Heart right ventricle (tissue), 16 donors: ENCODE results near the gene ECT2L. TPM values are rescaled to one million over a fixed set of nuclear protein-coding genes. Genes with fewer than 3 reads are reported as not detected.

ENCODE experiments used
- ATAC-seq, 8 donors: fragments of 200-7000 bp; cut with Tn5 transposase; one replicate each; pipeline ENCODE4 v1.9.1; 2020; ENCODE audit warnings: mild to moderate bottlenecking in 8 of 8, moderate library complexity in 8 of 8, moderate number of reproducible peaks in 1 of 8
- DNase-seq, 2 donors: peaks; one replicate each; pipeline ENCODE4 v3.0.0-alpha.2; 2020
- H3K27ac ChIP-seq, 10 donors: fragments of 200-600 bp; sonication (generic) in 2 of 10; one replicate each; pipeline versions ENCODE4 v1.5.0 to v1.8.0; 2020 to 2022; ENCODE audit warnings: mild to moderate bottlenecking in 3 of 10
- H3K27me3 ChIP-seq, 7 donors: fragments of 200-600 bp; one replicate each; pipeline ENCODE4 v1.8.0; 2021 to 2022; ENCODE audit warnings: mild to moderate bottlenecking in 2 of 7
- H3K36me3 ChIP-seq, 9 donors: fragments of 200-600 bp; sonication (generic) in 1 of 9; one replicate each; pipeline versions ENCODE4 v1.5.0 to v1.8.0; 2020 to 2022; ENCODE audit warnings: mild to moderate bottlenecking in 2 of 9
- H3K4me1 ChIP-seq, 9 donors: fragments of 200-600 bp; sonication (generic) in 1 of 9; one replicate each; pipeline versions ENCODE4 v1.5.0 to v1.8.0; 2020 to 2022; ENCODE audit warnings: mild to moderate bottlenecking in 4 of 9
- H3K4me3 ChIP-seq, 10 donors: fragments of 200-600 bp; sonication (generic) in 2 of 10; one replicate each; pipeline versions ENCODE4 v1.5.0 to v1.8.0; 2020 to 2022; ENCODE audit warnings: mild to moderate bottlenecking in 7 of 10, moderate library complexity in 2 of 10
- H3K9me3 ChIP-seq, 11 donors: fragments of 200-600 bp in 10 of 11; sonication (generic) in 2 of 11; one replicate each; pipeline versions ENCODE4 v1.5.0 to v1.8.0; 2013 to 2022; ENCODE audit warnings: mild to moderate bottlenecking in 2 of 11, control low read depth in 1 of 11, moderate library complexity in 1 of 11
- CTCF ChIP-seq, 9 donors: fragments of 200-600 bp; sonication (generic) in 2 of 9; IDR thresholded peaks; one replicate each; pipeline versions ENCODE4 v1.5.0 to v1.8.0; 2021 to 2022; ENCODE audit warnings: antibody characterized with exemption in 9 of 9, mild to moderate bottlenecking in 5 of 9, moderate library complexity in 1 of 9
- WGBS, 2 donors: extraction: QIAGEN DNeasy Blood & Tissue Kit; methylation state at CpG; one replicate each; pipeline ENCODE4 v1.1.7; 2013; ENCODE audit warnings: inconsistent platforms in 1 of 2; 5-methylcytosine and 5-hydroxymethylcytosine counted together
- intact Hi-C, 10 donors: fragments of 100-400 bp; cut with DNase I; formaldehyde crosslinking; loops; one replicate each; pipeline versions ENCODE4 v1.11.1 to v1.14.2; 2022
- polyA plus RNA-seq, 2 donors: library from polyadenylated mRNA; stranded (reverse); fragments of 200-250 nt; gene quantifications; one replicate each; pipeline ENCODE4 v1.2.3, GENCODE V29; 2013
- total RNA-seq, 10 donors: library from RNA; stranded (reverse); fragmentation: NEBNext Ultra II Directional in 3 of 10; extraction: Animal tissue kit (Norgen Biotek cat#: 25700) in 3 of 10; gene quantifications; one replicate each; pipeline versions ENCODE4 v1.2.1 to v1.2.4, GENCODE V29; 2021 to 2023
- donor health status: Arrhythmogenic right ventricular cardiomyopathy.
- donor health status: ischemic (EF 13 %, LVEDD 7.1; RV severe dilation, severe dysfunction).
- donor health status: healthy with polysubstance abuse.
- donor health status: DM: no; HTN: yes; CAD: no.
- donor health status: DM: no; HTN: no; CAD: no.
- donor health status: ischemic (EF 25% LVEDD 6.9; RV normal size, moderate dysfunction).
- donor health status: ischemic (EF 25% LVEDD 5.7; RV mildly dilated, moderate dysfunction).
- donor health status: healthy.
- donor health status: DM: yes; HTN: yes; CAD: no.
- donor health status: Ischemic cardiomyopathy.
- donor health status: ischemic (EF 35%, LVEDD 5.7; RV mildly dilated, moderate dysfunction).
- donor health status: nonischemic (EF 11% LVEDD 7.7; RV severe dilation, severe dysfunction).
- donor health status: DM: yes; HTN: yes; CAD: no.
- donor health status: PGD.
- donor health status: ischemic (EF 29% LVEDD 5.4; RV normal size, mild dysfunction).
- donor health status: nonischemic (EF 23%, LVEDD 6.1; RV moderate dilation, normal function).

The ECT2L gene
- total and polyA plus RNA-seq, 12 donors: 0.28 to 9.9 (median 3.0) TPM

GRCh38 chr6:138844192-138844591 lies 48.3 kb downstream of the ECT2L start:
- intact Hi-C loops: loop anchor here in 1 of 10 donors (2.0 kb wide), 1 partner anchor 29 kb away; no protein-coding TSS in a partner anchor
- Histone ChIP-seq H3K27ac (peak overlapping the region in 9 of 10 donors; percentile 7 to 83 (median 75)), H3K27me3 (no peaks in the 10 kb centered on the region), H3K9me3 (peaks cover 0 to 5% (median 0%) of the 10 kb centered on the region in 11 donors), H3K4me3 (no peak overlapping the region), H3K36me3 (no peaks in the 10 kb centered on the region), H3K4me1 (peaks cover 0 to 23% (median 8%) of the 10 kb centered on the region in 9 donors)
- TF ChIP-seq CTCF (IDR thresholded peaks at IDR 0.05): no peak
- ATAC-seq (peak; percentile 91 to 99 (median 93)), DNase-seq (peak; percentile 38 to 63)
- WGBS, 2 donors: 9 to 16% methylated on average over 9 of the region's 9 CpGs

DNA sequence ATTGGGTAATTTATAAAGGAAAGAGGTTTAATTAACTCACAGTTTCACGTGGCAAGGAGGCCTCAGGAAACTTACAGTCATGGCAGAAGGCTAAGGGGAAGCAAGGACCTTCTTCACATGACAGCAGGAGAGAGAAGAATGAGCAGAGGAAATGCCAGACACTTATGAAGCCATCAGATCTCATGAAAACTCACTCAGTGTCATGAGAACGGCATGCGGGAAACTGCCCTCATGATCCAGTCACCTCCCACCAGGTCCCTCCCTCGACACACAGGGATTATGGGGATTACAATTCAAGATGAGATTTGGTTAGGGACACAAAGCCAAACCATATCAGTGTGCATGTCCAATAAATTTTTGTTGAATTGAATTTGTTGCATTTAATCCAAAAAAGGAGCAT lies 52.0 kb downstream of the ECT2L start:
- no peak for DNase-seq
- intact Hi-C loops: no loop called here
- no peaks in the 10 kb centered on the region for H3K27me3 ChIP-seq
- H3K4me1 ChIP-seq: peaks cover 0 to 22% (median 5%) of the 10 kb centered on the region in 9 donors
- no peak overlapping the region for H3K27ac ChIP-seq
- no peaks in the 10 kb centered on the region for H3K9me3 ChIP-seq
- WGBS, 2 donors: 76 to 88% methylated on average over 4 of the region's 4 CpGs
- ATAC-seq: no peak
- H3K4me3 ChIP-seq: no peak overlapping the region
- H3K36me3 ChIP-seq: no peaks in the 10 kb centered on the region
- TF ChIP-seq CTCF (IDR thresholded peaks at IDR 0.05): no peak

- Histone ChIP-seq H3K4me1 (peaks cover 0 to 17% (median 5%) of the 10 kb centered on the region in 9 donors), H3K36me3 (no peaks in the 10 kb centered on the region), H3K4me3 (no peak overlapping the region), H3K27ac (no peak overlapping the region), H3K27me3 (no peaks in the 10 kb centered on the region), H3K9me3 (no peaks in the 10 kb centered on the region)
- ATAC-seq (no peak), DNase-seq (no peak)
- WGBS, 2 donors: 91 to 92% methylated on average over 4 of the region's 4 CpGs
- no peak for TF ChIP-seq CTCF (IDR thresholded peaks at IDR 0.05)
- intact Hi-C loops: no loop called here
Observed at GRCh38 chr6:138848461-138848860, 52.6 kb downstream of the ECT2L start.

- intact Hi-C loops: no loop called here
- no peaks in the 10 kb centered on the region for H3K27me3 ChIP-seq
- H3K4me1 ChIP-seq: peaks cover 0 to 3% (median 0%) of the 10 kb centered on the region in 9 donors
- TF ChIP-seq CTCF (IDR thresholded peaks at IDR 0.05): no peak
- no peaks in the 10 kb centered on the region for H3K36me3 ChIP-seq
- no peak overlapping the region for H3K4me3 ChIP-seq
- H3K27ac ChIP-seq: no peak overlapping the region
- WGBS, 2 donors: 92 to 94% methylated on average over 6 of the region's 6 CpGs
- ATAC-seq: no peak
- no peaks in the 10 kb centered on the region for H3K9me3 ChIP-seq
- DNase-seq: no peak
Observed at GRCh38 chr6:138849791-138850190, 53.9 kb downstream of the ECT2L start.
